ENCODE results near the gene PCDHGA10. TPM values are rescaled to one million over a fixed set of nuclear protein-coding genes. Genes with fewer than 3 reads are reported as not detected.
A peak's percentile ranks its signal among the peaks of the same experiment; 100 is the strongest.
"Not testable (repeated sequence)": the region's sequence is repeated elsewhere in the genome, so short reads cannot be mapped to it uniquely, and the experiment has no call there.

Gene PCDHGA10
- total and polyA plus RNA-seq, 9 of the 15 experiments (the other 6 are each of a cell fraction or from before 2014, with no cell fraction given): 0.01 to 0.11 (median 0.05) TPM

DNA sequence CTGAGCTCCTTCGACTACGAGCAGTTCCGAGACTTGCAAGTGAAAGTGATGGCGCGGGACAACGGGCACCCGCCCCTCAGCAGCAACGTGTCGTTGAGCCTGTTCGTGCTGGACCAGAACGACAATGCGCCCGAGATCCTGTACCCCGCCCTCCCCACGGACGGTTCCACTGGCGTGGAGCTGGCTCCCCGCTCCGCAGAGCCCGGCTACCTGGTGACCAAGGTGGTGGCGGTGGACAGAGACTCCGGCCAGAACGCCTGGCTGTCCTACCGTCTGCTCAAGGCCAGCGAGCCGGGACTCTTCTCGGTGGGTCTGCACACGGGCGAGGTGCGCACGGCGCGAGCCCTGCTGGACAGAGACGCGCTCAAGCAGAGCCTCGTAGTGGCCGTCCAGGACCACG, 19.5 kb downstream of the PCDHGA10 start:
- H3K9me3 ChIP-seq (replicated peaks; ENCODE audit: control insufficient read depth, insufficient read depth, low read depth, low read length); H2AFZ ChIP-seq (ENCODE audit: low read depth, low read length); FAIRE-seq; H4K20me1 ChIP-seq (replicated peaks; ENCODE audit: control insufficient read depth, insufficient read depth, low read length); DNase-seq (ENCODE audit: extremely low read depth in 1 of 4, low spot score in 3 of 4); POLR2A ChIA-PET; intact Hi-C loops (cut with micrococcal nuclease); H3K9me1 ChIP-seq (ENCODE audit: control insufficient read depth, insufficient read depth, low read length); CTCF ChIA-PET (ENCODE audit: low intra/inter-chr PET ratio); in situ Hi-C loops (cut with MboI); H3K4me2 ChIP-seq (ENCODE audit: insufficient read depth, low read length); H3K9ac ChIP-seq (ENCODE audit: insufficient read depth in 1 of 2, low read depth in 2 of 2, low read length in 2 of 2); ATAC-seq; H3K79me2 ChIP-seq (ENCODE audit: control insufficient read depth, insufficient read depth, low read length); BruUV-seq (replicated peaks); H3K4me3 ChIP-seq; H3K27ac ChIP-seq (ENCODE audit: extremely low read depth, low read depth, low read length); H3K36me3 ChIP-seq (ENCODE audit: control insufficient read depth, insufficient read depth, low read length): not testable (repeated sequence)
- WGBS (ENCODE audit: insufficient coverage, low coverage, missing lambda C conversion rate): 11% methylated on average over 12 of the region's 38 CpGs
- peaks cover 8 to 30% of the 10 kb centered on the region in 2 experiments; a peak in 3 of 5 replicates for H3K27me3 ChIP-seq (ENCODE audit: control insufficient read depth in 2 of 2, insufficient read depth in 2 of 2, low read length in 2 of 2)
- peaks cover 0 to 22% of the 10 kb centered on the region in 2 experiments; a peak in 2 of 5 replicates for H3K4me1 ChIP-seq (replicated peaks in 1 of 2; ENCODE audit: control insufficient read depth in 2 of 2, insufficient read depth in 2 of 2, low read length in 2 of 2)

DNA sequence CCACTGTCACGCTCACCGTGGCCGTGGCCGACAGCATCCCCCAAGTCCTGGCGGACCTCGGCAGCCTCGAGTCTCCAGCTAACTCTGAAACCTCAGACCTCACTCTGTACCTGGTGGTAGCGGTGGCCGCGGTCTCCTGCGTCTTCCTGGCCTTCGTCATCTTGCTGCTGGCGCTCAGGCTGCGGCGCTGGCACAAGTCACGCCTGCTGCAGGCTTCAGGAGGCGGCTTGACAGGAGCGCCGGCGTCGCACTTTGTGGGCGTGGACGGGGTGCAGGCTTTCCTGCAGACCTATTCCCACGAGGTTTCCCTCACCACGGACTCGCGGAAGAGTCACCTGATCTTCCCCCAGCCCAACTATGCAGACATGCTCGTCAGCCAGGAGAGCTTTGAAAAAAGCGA, 19.9 kb downstream of the PCDHGA10 start:
- H3K36me3 ChIP-seq (ENCODE audit: control insufficient read depth, insufficient read depth, low read length); H3K9me1 ChIP-seq (ENCODE audit: control insufficient read depth, insufficient read depth, low read length); H3K79me2 ChIP-seq (ENCODE audit: control insufficient read depth, insufficient read depth, low read length); DNase-seq (ENCODE audit: extremely low read depth in 1 of 4, low spot score in 3 of 4); H2AFZ ChIP-seq (ENCODE audit: low read depth, low read length); H3K4me2 ChIP-seq (ENCODE audit: insufficient read depth, low read length); BruUV-seq (replicated peaks); intact Hi-C loops (cut with micrococcal nuclease); H3K27ac ChIP-seq (ENCODE audit: extremely low read depth, low read depth, low read length); CTCF ChIA-PET (ENCODE audit: low intra/inter-chr PET ratio); H3K9ac ChIP-seq (ENCODE audit: insufficient read depth in 1 of 2, low read depth in 2 of 2, low read length in 2 of 2); POLR2A ChIA-PET; ATAC-seq; in situ Hi-C loops (cut with MboI); H3K9me3 ChIP-seq (replicated peaks; ENCODE audit: control insufficient read depth, insufficient read depth, low read depth, low read length); H4K20me1 ChIP-seq (replicated peaks; ENCODE audit: control insufficient read depth, insufficient read depth, low read length); FAIRE-seq; H3K4me3 ChIP-seq: not testable (repeated sequence)
- H3K4me1 ChIP-seq (replicated peaks in 1 of 2; ENCODE audit: control insufficient read depth in 2 of 2, insufficient read depth in 2 of 2, low read length in 2 of 2): peaks cover 0 to 20% of the 10 kb centered on the region in 2 experiments; a peak in 2 of 5 replicates
- H3K27me3 ChIP-seq (ENCODE audit: control insufficient read depth in 2 of 2, insufficient read depth in 2 of 2, low read length in 2 of 2): peaks cover 4 to 26% of the 10 kb centered on the region in 2 experiments; a peak in 3 of 5 replicates
- 18% methylated on average over 19 of the region's 29 CpGs for WGBS (ENCODE audit: insufficient coverage, low coverage, missing lambda C conversion rate)
- TF ChIP-seq, protein P1, sequence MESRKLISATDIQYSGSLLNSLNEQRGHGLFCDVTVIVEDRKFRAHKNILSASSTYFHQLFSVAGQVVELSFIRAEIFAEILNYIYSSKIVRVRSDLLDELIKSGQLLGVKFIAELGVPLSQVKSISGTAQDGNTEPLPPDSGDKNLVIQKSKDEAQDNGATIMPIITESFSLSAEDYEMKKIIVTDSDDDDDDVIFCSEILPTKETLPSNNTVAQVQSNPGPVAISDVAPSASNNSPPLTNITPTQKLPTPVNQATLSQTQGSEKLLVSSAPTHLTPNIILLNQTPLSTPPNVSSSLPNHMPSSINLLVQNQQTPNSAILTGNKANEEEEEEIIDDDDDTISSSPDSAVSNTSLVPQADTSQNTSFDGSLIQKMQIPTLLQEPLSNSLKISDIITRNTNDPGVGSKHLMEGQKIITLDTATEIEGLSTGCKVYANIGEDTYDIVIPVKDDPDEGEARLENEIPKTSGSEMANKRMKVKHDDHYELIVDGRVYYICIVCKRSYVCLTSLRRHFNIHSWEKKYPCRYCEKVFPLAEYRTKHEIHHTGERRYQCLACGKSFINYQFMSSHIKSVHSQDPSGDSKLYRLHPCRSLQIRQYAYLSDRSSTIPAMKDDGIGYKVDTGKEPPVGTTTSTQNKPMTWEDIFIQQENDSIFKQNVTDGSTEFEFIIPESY (CRISPR knock-in tag; IDR thresholded peaks at IDR 0.05): peak; percentile 49; the same call in 1 of the 2 replicates
